Measurements from ENCODE around the gene KRT2. TPM values are rescaled to one million over a fixed set of nuclear protein-coding genes. Genes with fewer than 3 reads are reported as not detected.

KRT2 gene
- total RNA-seq, 3 donors from 2014 or later: 0.12 TPM; not detected in 2

DNA sequence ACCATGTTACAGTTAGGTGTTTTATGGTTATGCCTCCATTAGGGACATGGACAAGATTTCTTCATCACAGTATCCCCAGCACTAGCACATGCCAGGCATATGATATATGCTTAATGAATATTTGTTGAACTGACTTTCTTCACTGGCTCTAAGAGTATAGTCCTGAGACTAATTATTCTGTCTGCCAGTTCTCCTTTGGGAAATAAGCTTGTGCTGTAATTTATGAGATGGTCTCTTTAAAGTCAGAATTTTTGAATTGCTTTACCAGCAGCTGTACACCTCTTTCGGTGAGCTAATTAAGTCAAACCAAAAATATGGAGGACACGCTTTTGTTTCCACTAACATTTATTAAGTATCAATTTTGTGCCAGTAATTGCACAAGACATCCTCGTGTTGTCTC lies 45.9 kb downstream of the KRT2 start:
- H3K4me3 ChIP-seq: no peak overlapping the region
- TF ChIP-seq, protein P1, sequence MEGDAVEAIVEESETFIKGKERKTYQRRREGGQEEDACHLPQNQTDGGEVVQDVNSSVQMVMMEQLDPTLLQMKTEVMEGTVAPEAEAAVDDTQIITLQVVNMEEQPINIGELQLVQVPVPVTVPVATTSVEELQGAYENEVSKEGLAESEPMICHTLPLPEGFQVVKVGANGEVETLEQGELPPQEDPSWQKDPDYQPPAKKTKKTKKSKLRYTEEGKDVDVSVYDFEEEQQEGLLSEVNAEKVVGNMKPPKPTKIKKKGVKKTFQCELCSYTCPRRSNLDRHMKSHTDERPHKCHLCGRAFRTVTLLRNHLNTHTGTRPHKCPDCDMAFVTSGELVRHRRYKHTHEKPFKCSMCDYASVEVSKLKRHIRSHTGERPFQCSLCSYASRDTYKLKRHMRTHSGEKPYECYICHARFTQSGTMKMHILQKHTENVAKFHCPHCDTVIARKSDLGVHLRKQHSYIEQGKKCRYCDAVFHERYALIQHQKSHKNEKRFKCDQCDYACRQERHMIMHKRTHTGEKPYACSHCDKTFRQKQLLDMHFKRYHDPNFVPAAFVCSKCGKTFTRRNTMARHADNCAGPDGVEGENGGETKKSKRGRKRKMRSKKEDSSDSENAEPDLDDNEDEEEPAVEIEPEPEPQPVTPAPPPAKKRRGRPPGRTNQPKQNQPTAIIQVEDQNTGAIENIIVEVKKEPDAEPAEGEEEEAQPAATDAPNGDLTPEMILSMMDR (IDR thresholded peaks at IDR 0.05): no peak
- DNase-seq (no peak), ATAC-seq (no peak)
- H3K36me3 ChIP-seq (ENCODE audit: low read depth): no peaks in the 10 kb centered on the region
- intact Hi-C loops (cut with DNase I, micrococcal nuclease): no loop called here
- H3K9me3 ChIP-seq: no peaks in the 10 kb centered on the region
- no peaks in the 10 kb centered on the region for H3K4me1 ChIP-seq (ENCODE audit: low read depth)

DNA sequence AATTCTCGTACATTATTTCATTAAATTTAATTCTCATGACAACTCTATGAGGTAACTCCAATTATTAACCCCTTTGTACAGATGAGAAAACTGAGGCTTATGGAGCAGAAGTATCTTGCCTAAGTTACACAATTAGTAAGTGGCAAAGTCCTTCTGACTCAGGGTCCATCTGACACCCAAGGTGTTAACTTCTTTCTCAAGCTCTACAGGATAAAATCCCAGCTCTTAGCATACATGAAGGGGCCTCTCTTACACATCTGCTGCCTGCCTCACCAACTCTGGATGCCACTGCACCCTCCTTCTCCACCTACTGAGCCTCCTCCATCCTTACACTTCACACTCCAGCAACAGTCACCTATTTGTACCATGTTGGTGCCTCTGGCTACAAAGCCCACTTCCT lies 46.5 kb downstream of the KRT2 start:
- ATAC-seq (no peak), DNase-seq (no peak)
- Histone ChIP-seq H3K4me3 (no peak overlapping the region), H3K9me3 (no peaks in the 10 kb centered on the region), H3K36me3 (ENCODE audit: low read depth) (no peaks in the 10 kb centered on the region), H3K4me1 (ENCODE audit: low read depth) (no peaks in the 10 kb centered on the region)
- TF ChIP-seq, protein P1 (IDR thresholded peaks at IDR 0.05): no peak
- intact Hi-C loops (cut with DNase I, micrococcal nuclease): no loop called here

DNA sequence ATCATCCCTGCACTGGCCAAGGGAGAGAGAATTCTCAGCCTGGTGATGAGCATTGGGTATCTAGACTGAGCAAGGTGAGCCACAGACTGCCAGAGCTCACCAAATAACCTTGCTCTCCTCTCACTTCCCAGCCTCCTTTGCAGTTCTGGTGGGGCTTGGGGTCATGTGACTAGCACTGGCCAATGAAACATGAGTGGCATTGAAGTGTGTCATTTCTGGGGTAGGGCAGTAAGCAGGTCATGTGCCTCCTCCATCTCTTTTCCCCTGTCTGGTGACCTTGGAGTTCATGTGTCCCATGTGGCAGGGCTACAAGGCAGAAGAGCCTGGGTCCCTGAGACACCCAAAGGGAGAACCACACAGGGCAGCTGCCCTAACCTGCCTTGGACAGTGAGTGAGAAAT lies 47.2 kb downstream of the KRT2 start:
- DNase-seq (no peak), ATAC-seq (no peak)
- H3K4me1 ChIP-seq (ENCODE audit: low read depth): no peaks in the 10 kb centered on the region
- no peak overlapping the region for H3K4me3 ChIP-seq
- TF ChIP-seq, protein P1 (IDR thresholded peaks at IDR 0.05): no peak
- intact Hi-C loops (cut with DNase I, micrococcal nuclease): no loop called here
- H3K9me3 ChIP-seq: no peaks in the 10 kb centered on the region
- no peaks in the 10 kb centered on the region for H3K36me3 ChIP-seq (ENCODE audit: low read depth)

DNA sequence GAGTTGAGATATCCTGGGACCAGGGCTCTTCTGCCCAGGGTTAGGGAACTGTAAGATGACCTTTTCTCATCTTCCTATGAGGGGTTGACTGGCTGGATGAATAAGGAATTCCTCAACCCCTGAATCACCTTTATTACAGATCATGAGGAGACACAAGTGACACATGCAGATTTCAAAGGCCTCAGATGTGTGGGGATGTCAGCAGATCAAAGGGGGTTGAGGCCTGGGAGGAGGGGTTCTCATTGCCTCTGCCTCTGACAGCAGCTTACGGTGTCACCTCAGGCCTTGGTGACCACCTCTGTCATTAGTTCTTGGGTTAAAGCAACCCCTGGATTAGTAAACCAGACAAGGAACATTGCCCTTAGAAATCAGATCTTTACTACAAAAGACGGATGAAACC lies 48.7 kb downstream of the KRT2 start:
- Histone ChIP-seq H3K4me3 (no peak overlapping the region), H3K9me3 (no peaks in the 10 kb centered on the region), H3K36me3 (ENCODE audit: low read depth) (no peaks in the 10 kb centered on the region), H3K4me1 (ENCODE audit: low read depth) (no peaks in the 10 kb centered on the region)
- DNase-seq (no peak), ATAC-seq (no peak)
- TF ChIP-seq, protein P1 (IDR thresholded peaks at IDR 0.05): no peak
- intact Hi-C loops (cut with DNase I, micrococcal nuclease): no loop called here

DNA sequence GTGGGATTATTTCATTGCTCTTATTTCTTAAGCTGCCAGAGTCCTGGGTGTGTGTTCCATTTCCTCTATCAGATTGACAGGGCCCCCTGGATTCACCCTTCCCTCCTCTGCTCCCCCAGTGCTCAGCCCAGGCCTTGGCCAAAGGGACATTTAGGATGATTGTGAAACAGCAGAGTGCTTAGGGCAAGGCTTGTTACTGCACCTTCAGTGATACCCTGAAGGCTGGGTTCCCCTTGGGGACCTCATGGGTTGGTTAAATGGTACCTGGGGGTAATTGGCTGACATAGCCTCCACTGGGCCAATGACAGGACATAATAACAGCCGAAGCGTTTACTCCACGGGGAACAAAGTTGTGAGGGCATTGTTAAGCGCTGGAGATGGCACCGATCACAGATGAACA lies 49.5 kb downstream of the KRT2 start:
- no peaks in the 10 kb centered on the region for H3K4me1 ChIP-seq (ENCODE audit: low read depth)
- ATAC-seq (no peak), DNase-seq (no peak)
- H3K4me3 ChIP-seq: no peak overlapping the region
- TF ChIP-seq, protein P1 (IDR thresholded peaks at IDR 0.05): no peak
- intact Hi-C loops (cut with DNase I, micrococcal nuclease): no loop called here
- no peaks in the 10 kb centered on the region for H3K36me3 ChIP-seq (ENCODE audit: low read depth)
- no peaks in the 10 kb centered on the region for H3K9me3 ChIP-seq

DNA sequence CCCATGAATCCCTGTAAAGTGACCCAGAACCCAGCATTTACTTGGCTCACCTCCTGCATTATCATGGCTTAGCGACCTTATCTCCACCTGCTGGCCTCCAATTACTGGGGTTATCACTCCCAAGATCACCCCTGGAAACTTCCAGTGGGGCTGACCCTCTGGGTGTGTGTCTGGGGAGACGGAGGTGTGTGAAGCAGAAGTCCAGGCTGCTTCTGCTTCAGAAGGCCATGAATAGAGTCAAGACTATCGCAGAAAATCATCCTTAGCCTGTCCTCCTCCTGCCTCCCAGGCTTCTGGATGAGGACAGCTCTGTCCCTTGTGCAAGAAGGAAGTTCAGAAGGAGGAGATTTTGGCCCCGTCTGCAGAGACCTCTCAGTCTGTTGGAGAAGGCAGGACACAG lies 50.3 kb downstream of the KRT2 start:
- intact Hi-C loops (cut with DNase I, micrococcal nuclease): no loop called here
- DNase-seq: no peak

More for the DNA sequence above, 50.3 kb downstream of the KRT2 start:
- TF ChIP-seq, protein P1 (IDR thresholded peaks at IDR 0.05): no peak
- Histone ChIP-seq H3K4me1 (ENCODE audit: low read depth) (no peaks in the 10 kb centered on the region), H3K9me3 (no peaks in the 10 kb centered on the region), H3K4me3 (no peak overlapping the region), H3K36me3 (ENCODE audit: low read depth) (no peaks in the 10 kb centered on the region)
- no peak for ATAC-seq

Measured in mucosa of descending colon (tissue), 3 donors.